ENCODE results near the gene YES1.

The YES1 gene

DNA sequence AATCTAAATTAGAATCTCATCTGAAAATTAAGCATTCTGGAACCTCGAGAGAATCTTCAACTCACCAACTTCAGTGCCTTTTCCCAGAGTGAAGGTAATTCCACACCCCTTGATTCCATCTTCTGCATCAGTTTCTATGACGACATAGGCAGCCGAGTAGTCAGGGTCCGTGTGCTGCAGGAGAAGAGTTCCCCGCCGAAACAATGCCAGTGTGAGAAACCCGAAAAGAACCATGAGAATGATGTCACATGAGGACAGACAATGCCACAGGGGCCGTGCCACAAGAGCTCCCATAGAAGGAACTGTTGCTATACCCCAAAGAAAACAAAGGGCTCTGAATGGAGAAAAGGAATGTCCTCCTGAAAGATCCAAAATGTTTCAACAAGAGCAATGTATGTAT lies 105.6 kb downstream of the YES1 start:
- DNase-seq (ENCODE audit: low read depth): no peak
- H3K4me3 ChIP-seq (ENCODE audit: low read length): no peak overlapping the region
- TF ChIP-seq, protein P1, sequence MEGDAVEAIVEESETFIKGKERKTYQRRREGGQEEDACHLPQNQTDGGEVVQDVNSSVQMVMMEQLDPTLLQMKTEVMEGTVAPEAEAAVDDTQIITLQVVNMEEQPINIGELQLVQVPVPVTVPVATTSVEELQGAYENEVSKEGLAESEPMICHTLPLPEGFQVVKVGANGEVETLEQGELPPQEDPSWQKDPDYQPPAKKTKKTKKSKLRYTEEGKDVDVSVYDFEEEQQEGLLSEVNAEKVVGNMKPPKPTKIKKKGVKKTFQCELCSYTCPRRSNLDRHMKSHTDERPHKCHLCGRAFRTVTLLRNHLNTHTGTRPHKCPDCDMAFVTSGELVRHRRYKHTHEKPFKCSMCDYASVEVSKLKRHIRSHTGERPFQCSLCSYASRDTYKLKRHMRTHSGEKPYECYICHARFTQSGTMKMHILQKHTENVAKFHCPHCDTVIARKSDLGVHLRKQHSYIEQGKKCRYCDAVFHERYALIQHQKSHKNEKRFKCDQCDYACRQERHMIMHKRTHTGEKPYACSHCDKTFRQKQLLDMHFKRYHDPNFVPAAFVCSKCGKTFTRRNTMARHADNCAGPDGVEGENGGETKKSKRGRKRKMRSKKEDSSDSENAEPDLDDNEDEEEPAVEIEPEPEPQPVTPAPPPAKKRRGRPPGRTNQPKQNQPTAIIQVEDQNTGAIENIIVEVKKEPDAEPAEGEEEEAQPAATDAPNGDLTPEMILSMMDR (conservative IDR thresholded peaks at IDR 0.05; ENCODE audit: low read depth, low read length): no peak

DNA sequence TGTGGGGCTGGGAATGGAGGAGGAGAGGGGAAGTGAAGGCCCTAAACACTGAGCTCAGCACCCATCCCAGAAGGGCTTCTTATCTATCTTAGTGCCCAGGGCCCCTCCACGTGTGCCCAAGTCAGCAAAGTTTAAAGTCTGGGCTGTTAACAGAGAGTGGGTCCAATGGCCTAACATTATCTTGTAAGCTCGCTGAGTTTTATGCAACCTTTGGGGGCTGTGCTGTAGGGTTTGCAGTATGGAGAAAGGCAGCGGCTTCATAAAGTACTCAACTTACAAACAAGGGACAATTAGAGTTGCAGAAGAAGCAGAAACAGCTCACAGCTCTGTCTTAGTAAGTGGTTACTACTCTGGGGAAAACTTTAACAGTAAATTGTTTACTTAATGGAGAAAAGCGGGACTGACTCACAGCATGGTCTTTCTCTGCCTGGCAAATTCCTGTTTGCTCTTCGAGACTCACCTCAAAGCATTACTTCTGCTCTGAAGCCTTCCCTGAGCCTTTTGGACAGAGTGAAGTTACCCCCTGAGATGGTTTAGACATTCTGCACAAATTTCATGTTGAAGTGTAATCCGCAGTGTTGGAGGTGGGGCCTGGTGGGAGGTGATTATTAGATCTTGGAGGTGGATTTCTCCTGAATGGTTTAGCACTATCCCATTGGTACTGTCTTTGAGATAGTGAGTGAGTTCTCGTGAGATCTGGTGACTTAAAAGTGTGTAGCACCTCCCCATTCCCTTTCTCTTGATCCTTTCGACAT lies 108.7 kb downstream of the YES1 start:
- TF ChIP-seq, protein P1 (conservative IDR thresholded peaks at IDR 0.05; ENCODE audit: low read depth, low read length): no peak
- no peak overlapping the region for H3K4me3 ChIP-seq (ENCODE audit: low read length)
- DNase-seq (ENCODE audit: low read depth): no peak

DNA sequence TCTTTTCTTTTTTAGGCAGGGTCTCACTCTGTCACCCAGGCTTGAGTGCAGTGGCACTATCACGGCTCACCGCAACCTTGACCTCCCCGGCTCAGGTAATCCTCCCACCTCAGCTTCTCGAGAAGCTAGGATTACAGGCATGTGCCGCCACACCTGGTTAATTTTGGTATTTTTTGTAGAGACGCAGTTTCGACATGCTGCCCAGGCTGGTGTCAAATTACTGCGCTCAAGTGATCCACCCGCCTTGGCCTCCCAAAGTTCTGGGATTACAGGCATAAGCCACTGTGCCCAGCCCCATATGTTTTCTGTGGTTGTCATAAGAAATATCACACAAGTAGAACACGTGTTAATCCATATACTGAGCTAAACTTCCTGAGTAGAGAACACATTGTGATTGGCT lies 114.2 kb downstream of the YES1 start:
- no peak for DNase-seq (ENCODE audit: low read depth)
- TF ChIP-seq, protein P1 (conservative IDR thresholded peaks at IDR 0.05; ENCODE audit: low read depth, low read length): no peak
- no peak overlapping the region for H3K4me3 ChIP-seq (ENCODE audit: low read length)

DNA sequence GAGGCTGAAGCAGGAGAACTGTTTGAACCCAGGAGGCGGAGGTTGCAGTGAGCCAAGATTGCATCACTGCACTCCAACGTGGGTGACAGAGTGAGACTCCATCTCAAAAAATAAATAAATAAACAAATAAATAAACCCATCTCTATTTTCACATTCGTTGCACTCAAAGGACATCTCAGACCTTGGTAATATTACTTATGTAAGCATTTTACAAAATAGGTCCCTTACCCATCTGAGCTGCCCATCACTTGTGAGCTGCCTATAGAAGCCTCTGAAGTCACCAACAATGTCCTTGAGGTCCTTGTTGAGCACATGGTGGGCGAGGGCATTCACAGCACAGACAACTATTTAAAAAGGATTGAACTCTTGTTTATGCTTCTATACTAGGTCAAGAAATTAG lies 115.0 kb downstream of the YES1 start:
- TF ChIP-seq, protein P1 (conservative IDR thresholded peaks at IDR 0.05; ENCODE audit: low read depth, low read length): no peak
- DNase-seq (ENCODE audit: low read depth): no peak
- H3K4me3 ChIP-seq (ENCODE audit: low read length): no peak overlapping the region

DNA sequence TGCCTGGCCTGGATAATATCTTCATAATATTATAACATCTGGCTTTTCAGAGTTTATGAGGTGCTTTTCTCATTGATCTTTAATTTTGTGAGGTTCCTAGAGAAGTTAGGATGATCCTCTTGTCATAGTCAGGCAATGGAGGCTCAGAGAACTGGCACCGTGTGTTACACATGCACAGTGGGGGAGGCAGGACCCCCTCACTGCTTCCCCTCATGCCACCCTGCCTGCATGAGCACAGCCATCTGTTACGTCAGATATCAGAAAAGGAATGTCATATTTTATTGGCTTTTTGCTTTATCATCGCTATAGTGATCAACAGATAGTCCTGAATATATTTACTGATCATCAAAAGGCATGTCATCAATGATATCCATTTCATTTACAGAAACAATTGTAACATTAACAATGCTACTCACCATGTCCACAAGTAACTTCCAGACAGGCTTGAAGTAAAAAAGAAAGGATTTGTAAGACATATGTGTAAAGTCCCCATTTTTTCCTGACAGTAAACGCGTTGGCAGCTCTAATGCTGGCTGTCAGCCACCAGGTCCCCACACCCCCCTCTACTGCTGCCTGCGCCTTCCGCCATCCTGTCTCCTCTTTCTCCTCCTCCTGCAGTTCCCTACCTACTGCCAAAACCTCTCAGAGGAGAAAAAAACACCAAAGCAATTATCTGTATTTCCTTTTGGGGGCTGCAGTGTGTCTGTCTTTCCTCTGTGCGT lies 118.4 kb downstream of the YES1 start:
- H3K4me3 ChIP-seq (ENCODE audit: low read length): no peak overlapping the region
- no peak for DNase-seq (ENCODE audit: low read depth)
- TF ChIP-seq, protein P1 (conservative IDR thresholded peaks at IDR 0.05; ENCODE audit: low read depth, low read length): no peak

DNA sequence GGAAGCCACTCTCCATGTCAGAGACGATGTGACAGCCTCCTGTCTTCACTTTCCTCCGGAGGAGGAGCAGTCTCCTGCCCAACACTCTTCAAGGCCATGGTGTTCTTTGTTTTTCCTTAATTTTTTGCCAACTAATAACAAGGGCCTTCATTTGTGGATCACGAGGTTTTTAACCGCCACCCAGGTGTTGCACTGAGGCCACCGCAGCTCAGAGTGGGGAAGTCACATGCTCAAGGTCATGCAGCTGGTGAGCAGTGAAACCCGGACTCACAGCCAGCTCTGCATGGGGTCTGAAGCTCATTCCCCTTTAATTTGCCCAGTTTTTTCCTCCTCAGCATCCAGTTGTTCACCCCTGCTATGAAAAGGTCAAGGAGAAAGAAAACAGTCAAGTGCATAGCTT lies 119.2 kb downstream of the YES1 start:
- DNase-seq (ENCODE audit: low read depth): no peak
- no peak overlapping the region for H3K4me3 ChIP-seq (ENCODE audit: low read length)
- TF ChIP-seq, protein P1 (conservative IDR thresholded peaks at IDR 0.05; ENCODE audit: low read depth, low read length): no peak

DNA sequence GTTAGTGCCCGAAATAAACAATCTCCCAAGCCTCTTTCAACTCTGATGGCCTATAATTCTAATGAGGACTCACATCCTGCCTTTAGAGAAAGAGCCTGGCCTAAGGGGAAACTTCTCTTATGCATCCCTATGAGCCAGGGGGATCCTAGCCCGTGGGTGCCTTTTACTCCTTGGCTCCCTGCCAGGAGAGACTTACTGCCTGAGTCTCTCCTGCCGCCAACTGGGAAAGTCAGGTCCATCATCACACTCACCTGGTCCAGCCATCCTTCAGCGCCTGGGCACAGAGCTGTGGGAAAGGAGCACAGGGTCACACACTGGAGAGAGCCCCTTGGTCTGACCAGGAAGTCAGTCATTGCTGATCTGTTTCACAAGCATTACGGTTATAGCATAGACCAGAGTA lies 123.7 kb downstream of the YES1 start:
- no peak overlapping the region for H3K4me3 ChIP-seq (ENCODE audit: low read length)
- TF ChIP-seq, protein P1 (conservative IDR thresholded peaks at IDR 0.05; ENCODE audit: low read depth, low read length): no peak
- no peak for DNase-seq (ENCODE audit: low read depth)

Data from retinal pigment epithelial cell (primary cell).